WTC11 (cell line): ENCODE data around the gene ATG2B. TPM values are rescaled to one million over a fixed set of nuclear protein-coding genes. Genes with fewer than 3 reads are reported as not detected.

ENCODE experiments used
- ATAC-seq: fragments of 200-7000 bp; cut with Tn5 transposase; 2 replicates; pipeline ENCODE4 v1.10.0; 2021; ENCODE audit warnings: mild to moderate bottlenecking, moderate library complexity
- CTCF ChIA-PET: fragments of 300-600 bp; sonication (Branson Sonifier 250); formaldehyde crosslinking; loops from one replicate; lab custom pipeline; 2021; ENCODE audit warnings: antibody characterized with exemption; lab: Charles Lee
- POLR2A ChIA-PET: fragments of 350-600 bp; sonication (Branson Sonifier 250); formaldehyde crosslinking; loops from one replicate; lab custom pipeline; 2021; ENCODE audit warnings: antibody characterized with exemption; lab: Charles Lee
- DNase-seq: peaks from one replicate; pipeline ENCODE4 v3.0.0; 2021; ENCODE audit warnings: low spot score
- H3K27ac Mint-ChIP-seq: 2 replicates; pipeline ENCODE4 v1.8.0; 2021; ENCODE audit warnings: mixed read lengths
- H3K27me3 Mint-ChIP-seq: 2 replicates; pipeline ENCODE4 v1.8.0; 2021; ENCODE audit warnings: low read depth, mild to moderate bottlenecking, moderate library complexity, mixed read lengths
- H3K36me3 Mint-ChIP-seq: 2 replicates; pipeline ENCODE4 v1.8.0; 2021; ENCODE audit warnings: mixed read lengths
- H3K4me1 Mint-ChIP-seq: 2 replicates; pipeline ENCODE4 v1.8.0; 2022; ENCODE audit warnings: mixed read lengths
- H3K4me3 Mint-ChIP-seq: 2 replicates; pipeline ENCODE4 v1.8.0; 2021; ENCODE audit warnings: mild to moderate bottlenecking, moderate library complexity, mixed read lengths
- H3K9me3 Mint-ChIP-seq: 2 replicates; pipeline ENCODE4 v1.8.0; 2021; ENCODE audit warnings: mixed read lengths
- ATF6 ChIP-seq: sonication (generic); formaldehyde crosslinking; IDR thresholded peaks from 2 replicates; pipeline ENCODE4 v1.8.1; 2023; ENCODE audit warnings: mild to moderate bottlenecking, missing genetic modification reagents
- E2F5 ChIP-seq: sonication (generic); formaldehyde crosslinking; IDR thresholded peaks from 2 replicates; pipeline ENCODE4 v1.8.1; 2022; ENCODE audit warnings: mild to moderate bottlenecking, moderate library complexity, missing genetic modification reagents
- EMX1 ChIP-seq: fragments of 250-450 bp; sonication (Bioruptor Pico); IDR thresholded peaks from 2 replicates; pipeline ENCODE4 v1.8.0; 2021; ENCODE audit warnings: mild to moderate bottlenecking
- ESRRA ChIP-seq: sonication (generic); formaldehyde crosslinking; IDR thresholded peaks from 2 replicates; pipeline ENCODE4 v1.8.1; 2022; ENCODE audit warnings: mild to moderate bottlenecking, missing genetic modification reagents, borderline replicate concordance
- GTF2I ChIP-seq: fragments of 250-450 bp; sonication (Bioruptor Pico); conservative IDR thresholded peaks from 2 replicates; pipeline ENCODE4 v1.4.0; 2021; ENCODE audit warnings: mild to moderate bottlenecking
- KAT7 ChIP-seq: sonication (generic); formaldehyde crosslinking; IDR thresholded peaks from 2 replicates; pipeline ENCODE4 v1.8.1; 2023; ENCODE audit warnings: missing genetic modification reagents, mild to moderate bottlenecking, borderline replicate concordance
- NFATC4 ChIP-seq: fragments of 250-450 bp; sonication (Bioruptor Pico); IDR thresholded peaks from 2 replicates; pipeline ENCODE4 v1.9.0; 2021; ENCODE audit warnings: mild to moderate bottlenecking
- NFE2L1 ChIP-seq: sonication (generic); formaldehyde crosslinking; IDR thresholded peaks from 2 replicates; pipeline ENCODE4 v1.8.1; 2023; ENCODE audit warnings: missing genetic modification reagents
- NR1H2 ChIP-seq: sonication (generic); formaldehyde crosslinking; IDR thresholded peaks from 2 replicates; pipeline ENCODE4 v1.9.0; 2021; ENCODE audit warnings: mild to moderate bottlenecking, moderate library complexity, missing genetic modification reagents
- PRDM15 ChIP-seq: sonication (generic); formaldehyde crosslinking; IDR thresholded peaks from 2 replicates; pipeline ENCODE4 v1.8.0; 2022; ENCODE audit warnings: missing genetic modification reagents
- RELA ChIP-seq: sonication (generic); formaldehyde crosslinking; IDR thresholded peaks from 2 replicates; pipeline ENCODE4 v1.8.1; 2022; ENCODE audit warnings: missing genetic modification reagents, mild to moderate bottlenecking, borderline replicate concordance
- SMAD3 ChIP-seq: sonication (generic); formaldehyde crosslinking; IDR thresholded peaks from 2 replicates; pipeline ENCODE4 v1.8.0; 2022; ENCODE audit warnings: missing genetic modification reagents, mild to moderate bottlenecking, borderline replicate concordance
- ZNF263 ChIP-seq: sonication (generic); formaldehyde crosslinking; IDR thresholded peaks from 2 replicates; pipeline ENCODE4 v1.8.1; 2022; ENCODE audit warnings: low read depth, mild to moderate bottlenecking, moderate library complexity, missing genetic modification reagents
- ZNF317 ChIP-seq: sonication (generic); formaldehyde crosslinking; IDR thresholded peaks from 2 replicates; pipeline ENCODE4 v1.8.1; 2023; ENCODE audit warnings: low read depth, mild to moderate bottlenecking, moderate library complexity, missing genetic modification reagents, borderline replicate concordance
- ZNF425 ChIP-seq: fragments of 250-450 bp; sonication (Bioruptor Pico); conservative IDR thresholded peaks from 2 replicates; pipeline ENCODE4 v1.9.0; 2021; ENCODE audit warnings: mild to moderate bottlenecking
- total RNA-seq: library from RNA; stranded (reverse); gene quantifications from 3 replicates; pipeline ENCODE4 v1.2.3, GENCODE V29; 2021
- TF ChIP-seq, protein P1 (sequence below): sonication (generic); formaldehyde crosslinking; IDR thresholded peaks from 2 replicates; pipeline ENCODE4 v1.8.0; 2022; ENCODE audit warnings: mild to moderate bottlenecking, missing genetic modification reagents
- TF ChIP-seq, protein P2 (sequence below): fragments of 200-600 bp; IDR thresholded peaks from 2 replicates; pipeline ENCODE4 v1.8.0; 2022; ENCODE audit warnings: antibody characterized with exemption
- TF ChIP-seq, protein P3 (sequence below): fragments of 250-450 bp; sonication (Bioruptor Pico); IDR thresholded peaks from 2 replicates; pipeline ENCODE4 v1.8.0; 2021; ENCODE audit warnings: mild to moderate bottlenecking

The ATG2B gene
- total RNA-seq, 1 experiment from 2014 or later = 10.3 TPM

- Mint-ChIP-seq H3K27me3 (no peaks in the 10 kb centered on the region), H3K36me3 (peaks cover 3% of the 10 kb centered on the region), H3K4me3 (no peak overlapping the region), H3K9me3 (peaks cover 3% of the 10 kb centered on the region; the same call in 1 of the 2 replicates), H3K4me1 (peaks cover 3% of the 10 kb centered on the region), H3K27ac (no peak overlapping the region)
- CTCF ChIA-PET = no interaction called here
- TF ChIP-seq, protein P1, sequence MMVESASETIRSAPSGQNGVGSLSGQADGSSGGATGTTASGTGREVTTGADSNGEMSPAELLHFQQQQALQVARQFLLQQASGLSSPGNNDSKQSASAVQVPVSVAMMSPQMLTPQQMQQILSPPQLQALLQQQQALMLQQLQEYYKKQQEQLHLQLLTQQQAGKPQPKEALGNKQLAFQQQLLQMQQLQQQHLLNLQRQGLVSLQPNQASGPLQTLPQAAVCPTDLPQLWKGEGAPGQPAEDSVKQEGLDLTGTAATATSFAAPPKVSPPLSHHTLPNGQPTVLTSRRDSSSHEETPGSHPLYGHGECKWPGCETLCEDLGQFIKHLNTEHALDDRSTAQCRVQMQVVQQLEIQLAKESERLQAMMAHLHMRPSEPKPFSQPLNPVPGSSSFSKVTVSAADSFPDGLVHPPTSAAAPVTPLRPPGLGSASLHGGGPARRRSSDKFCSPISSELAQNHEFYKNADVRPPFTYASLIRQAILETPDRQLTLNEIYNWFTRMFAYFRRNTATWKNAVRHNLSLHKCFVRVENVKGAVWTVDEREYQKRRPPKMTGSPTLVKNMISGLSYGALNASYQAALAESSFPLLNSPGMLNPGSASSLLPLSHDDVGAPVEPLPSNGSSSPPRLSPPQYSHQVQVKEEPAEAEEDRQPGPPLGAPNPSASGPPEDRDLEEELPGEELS (CRISPR knock-in tag) = no peak
- TF ChIP-seq NFE2L1 (CRISPR knock-in tag) (no peak), PRDM15 (CRISPR knock-in tag) (no peak), ESRRA (no peak), KAT7 (CRISPR knock-in tag) (no peak), EMX1 (CRISPR knock-in tag) (no peak), E2F5 (CRISPR knock-in tag) (no peak), NFATC4 (CRISPR knock-in tag) (no peak), ATF6 (no peak), RELA (no peak), ZNF263 (CRISPR knock-in tag) (no peak), SMAD3 (CRISPR knock-in tag) (no peak), GTF2I (CRISPR knock-in tag) (no peak)
- TF ChIP-seq, protein P2, sequence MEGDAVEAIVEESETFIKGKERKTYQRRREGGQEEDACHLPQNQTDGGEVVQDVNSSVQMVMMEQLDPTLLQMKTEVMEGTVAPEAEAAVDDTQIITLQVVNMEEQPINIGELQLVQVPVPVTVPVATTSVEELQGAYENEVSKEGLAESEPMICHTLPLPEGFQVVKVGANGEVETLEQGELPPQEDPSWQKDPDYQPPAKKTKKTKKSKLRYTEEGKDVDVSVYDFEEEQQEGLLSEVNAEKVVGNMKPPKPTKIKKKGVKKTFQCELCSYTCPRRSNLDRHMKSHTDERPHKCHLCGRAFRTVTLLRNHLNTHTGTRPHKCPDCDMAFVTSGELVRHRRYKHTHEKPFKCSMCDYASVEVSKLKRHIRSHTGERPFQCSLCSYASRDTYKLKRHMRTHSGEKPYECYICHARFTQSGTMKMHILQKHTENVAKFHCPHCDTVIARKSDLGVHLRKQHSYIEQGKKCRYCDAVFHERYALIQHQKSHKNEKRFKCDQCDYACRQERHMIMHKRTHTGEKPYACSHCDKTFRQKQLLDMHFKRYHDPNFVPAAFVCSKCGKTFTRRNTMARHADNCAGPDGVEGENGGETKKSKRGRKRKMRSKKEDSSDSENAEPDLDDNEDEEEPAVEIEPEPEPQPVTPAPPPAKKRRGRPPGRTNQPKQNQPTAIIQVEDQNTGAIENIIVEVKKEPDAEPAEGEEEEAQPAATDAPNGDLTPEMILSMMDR = no peak
- DNase-seq = no peak
- no peak for ATAC-seq
- POLR2A ChIA-PET = no interaction called here
These were observed 24.6 kb downstream of the ATG2B start for GRCh38 chr14:96338551-96338950.

DNA sequence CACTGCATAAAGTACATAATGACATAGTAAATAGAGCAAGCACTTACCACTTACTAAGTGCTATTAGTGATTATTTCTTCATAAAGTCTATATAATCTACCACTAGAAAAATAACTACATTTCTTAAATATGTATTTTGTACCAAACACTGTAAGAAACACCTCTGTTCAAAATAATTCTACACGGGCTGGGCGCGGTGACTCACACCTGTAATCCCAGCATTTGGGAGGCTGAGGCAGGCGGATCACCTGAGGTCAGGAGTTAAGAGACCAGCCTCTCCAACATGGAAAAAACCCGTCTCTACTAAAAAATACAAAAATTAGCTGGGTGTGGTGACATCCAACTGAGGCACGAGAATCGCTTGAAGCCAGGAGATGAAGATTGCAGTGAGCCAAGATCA, 38.9 kb downstream of the ATG2B start:
- no peak for DNase-seq
- TF ChIP-seq ZNF425 (CRISPR knock-in tag) = no peak
- TF ChIP-seq ZNF317 (CRISPR knock-in tag) = no peak
- TF ChIP-seq, protein P3, sequence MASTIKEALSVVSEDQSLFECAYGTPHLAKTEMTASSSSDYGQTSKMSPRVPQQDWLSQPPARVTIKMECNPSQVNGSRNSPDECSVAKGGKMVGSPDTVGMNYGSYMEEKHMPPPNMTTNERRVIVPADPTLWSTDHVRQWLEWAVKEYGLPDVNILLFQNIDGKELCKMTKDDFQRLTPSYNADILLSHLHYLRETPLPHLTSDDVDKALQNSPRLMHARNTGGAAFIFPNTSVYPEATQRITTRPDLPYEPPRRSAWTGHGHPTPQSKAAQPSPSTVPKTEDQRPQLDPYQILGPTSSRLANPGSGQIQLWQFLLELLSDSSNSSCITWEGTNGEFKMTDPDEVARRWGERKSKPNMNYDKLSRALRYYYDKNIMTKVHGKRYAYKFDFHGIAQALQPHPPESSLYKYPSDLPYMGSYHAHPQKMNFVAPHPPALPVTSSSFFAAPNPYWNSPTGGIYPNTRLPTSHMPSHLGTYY (CRISPR knock-in tag) = no peak
- no peak for TF ChIP-seq NFE2L1 (CRISPR knock-in tag)
- no peak for TF ChIP-seq NR1H2 (CRISPR knock-in tag)
- H3K9me3 Mint-ChIP-seq = no peaks in the 10 kb centered on the region
- H3K27ac Mint-ChIP-seq = no peak overlapping the region
- ATAC-seq = no peak
- H3K27me3 Mint-ChIP-seq = no peaks in the 10 kb centered on the region
- peaks cover 4% of the 10 kb centered on the region; the same call in 1 of the 2 replicates for H3K4me1 Mint-ChIP-seq
- H3K4me3 Mint-ChIP-seq = no peak overlapping the region
- ChIA-PET CTCF (no interaction called here), POLR2A (no interaction called here)
- peaks cover 10% of the 10 kb centered on the region for H3K36me3 Mint-ChIP-seq
